NCI-H2196 treated with DMSO at 0.1 percent for 48 hours (cell line): ENCODE data around the gene SIK2.
"Not testable (repeated sequence)": the region's sequence is repeated elsewhere in the genome, so short reads cannot be mapped to it uniquely, and the experiment has no call there.

Experiments
- DNase-seq: peaks from one replicate; lab custom pipeline; 2025; ENCODE audit not compliant: unreplicated experiment; lab: John Stamatoyannopoulos, UW

Gene SIK2

DNA sequence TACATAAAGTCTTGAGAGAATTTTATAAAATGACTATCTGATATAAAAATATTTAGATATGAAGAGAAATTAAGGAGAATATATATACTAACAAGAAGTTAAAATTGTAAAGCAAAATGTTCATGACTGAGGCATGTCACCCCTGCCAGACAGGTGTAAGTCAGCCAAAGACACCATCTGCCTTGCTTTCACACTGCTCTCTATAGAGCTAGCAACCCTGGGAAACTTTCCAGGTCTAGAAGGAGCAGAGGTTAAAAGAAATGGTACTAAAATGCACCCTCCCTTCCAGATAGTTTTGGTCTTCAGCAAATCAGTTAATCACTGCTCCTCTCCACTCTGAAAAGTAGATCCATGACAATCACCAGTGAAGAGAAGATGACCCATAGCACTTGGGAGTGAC, 147.4 kb downstream of the SIK2 start:
- DNase-seq: no peak

GRCh38 chr11:111756097-111756496, 153.8 kb downstream of the SIK2 start:
- no peak for DNase-seq

GRCh38 chr11:111759376-111759775, 157.1 kb downstream of the SIK2 start:
- no peak for DNase-seq

DNA sequence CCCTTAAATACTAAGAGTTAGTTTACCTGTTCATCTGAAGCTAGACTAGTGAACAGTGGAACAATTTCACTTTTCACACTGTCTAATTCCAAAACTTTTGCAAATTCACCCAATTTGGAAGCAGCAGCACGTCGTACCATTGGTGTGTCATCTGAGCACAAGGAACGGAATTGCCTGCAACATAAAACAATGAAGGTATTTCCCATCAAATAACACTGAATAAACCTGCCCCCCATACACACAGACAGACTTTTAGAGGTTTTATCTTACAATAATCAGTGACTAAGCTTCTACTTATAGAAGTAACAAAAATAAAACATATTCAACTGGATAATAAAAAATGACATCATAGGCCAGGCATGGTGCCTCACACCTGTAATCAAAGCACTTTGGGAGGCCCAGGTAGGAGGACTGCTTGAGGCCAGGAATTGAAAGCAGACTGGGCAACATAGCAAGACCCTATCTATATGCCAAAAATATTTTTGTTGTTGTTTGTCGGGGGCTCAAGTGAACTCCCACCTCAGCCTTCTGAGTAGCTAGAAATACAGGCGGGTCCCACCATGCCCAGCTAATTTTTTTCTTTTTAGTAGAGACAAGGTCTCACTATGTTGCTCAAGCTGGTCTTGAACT, 157.6 kb downstream of the SIK2 start:
- no peak for DNase-seq

GRCh38 chr11:111761036-111761435, 158.8 kb downstream of the SIK2 start:
- DNase-seq: no peak

DNA sequence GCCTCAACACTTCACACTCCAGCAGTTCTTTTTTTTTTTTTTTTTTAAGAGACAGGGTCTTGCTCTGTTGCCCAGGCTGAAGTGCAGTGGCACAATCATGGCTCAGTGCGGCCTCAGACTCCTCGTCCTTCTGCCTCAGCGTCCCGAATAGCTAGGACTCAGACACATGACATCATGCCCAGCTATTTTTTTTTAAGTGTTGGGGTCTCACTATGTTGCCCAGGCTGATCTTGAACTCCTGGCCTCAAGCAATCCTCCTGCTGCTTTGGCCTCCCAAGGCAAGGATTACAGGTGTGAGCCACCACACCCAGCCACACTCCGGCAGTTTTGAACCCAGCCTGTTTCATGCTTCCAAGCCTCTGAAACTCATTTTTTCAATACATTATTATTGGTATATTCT, 160.3 kb downstream of the SIK2 start:
- no peak for DNase-seq

GRCh38 chr11:111762981-111763643, 160.9 kb downstream of the SIK2 start:
- no peak for DNase-seq

DNA sequence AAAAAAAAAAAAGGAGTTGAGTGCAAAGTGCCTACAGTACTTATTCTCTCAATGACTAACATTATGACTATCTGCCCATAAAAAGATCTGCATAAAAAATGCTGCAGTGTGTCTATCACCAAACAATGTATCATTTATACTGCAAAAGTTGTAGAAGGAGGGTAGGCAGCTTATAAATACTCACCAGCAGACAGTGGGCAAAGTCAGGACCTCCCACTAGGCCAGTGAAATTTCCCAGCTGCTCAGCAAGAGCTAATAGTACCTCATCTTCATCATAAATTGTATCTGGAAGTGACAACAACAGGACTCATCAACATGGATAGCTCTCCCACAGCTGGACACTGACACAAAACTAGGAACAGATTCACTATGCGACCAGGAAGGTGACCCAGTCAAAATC, 162.4 kb downstream of the SIK2 start:
- DNase-seq: no peak

DNA sequence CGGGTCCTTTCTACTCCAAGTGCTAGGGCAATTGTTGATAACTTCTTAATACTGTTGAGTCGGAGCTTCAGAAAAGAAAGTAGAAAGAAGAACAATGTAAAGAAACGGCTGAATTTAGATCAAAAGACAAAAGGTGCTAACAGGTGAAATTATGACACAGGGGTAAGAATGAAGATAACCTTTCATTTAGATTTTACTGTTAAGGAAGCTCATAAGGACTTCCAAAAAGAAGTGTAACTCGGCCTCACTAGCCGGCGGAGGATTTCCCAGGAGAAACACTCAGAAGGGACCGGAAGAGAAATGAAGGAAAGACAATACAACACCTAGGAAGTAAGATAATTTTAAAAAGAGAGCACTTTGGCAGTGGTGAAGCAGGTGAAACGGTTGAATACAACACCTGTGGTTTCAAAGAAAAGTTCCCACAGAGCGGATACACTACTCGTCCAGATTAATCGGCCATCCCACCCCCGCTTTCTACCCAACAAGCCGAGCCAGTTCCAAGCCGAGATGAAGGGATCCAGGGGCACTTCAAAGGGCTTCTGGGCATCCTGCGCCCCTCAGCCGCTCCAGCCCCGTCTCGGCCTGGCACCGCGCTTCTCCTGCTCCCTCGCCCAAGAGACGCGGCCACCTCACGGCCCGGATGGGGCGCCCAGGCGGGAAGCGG, 163.2 kb downstream of the SIK2 start:
- DNase-seq: no peak

DNA sequence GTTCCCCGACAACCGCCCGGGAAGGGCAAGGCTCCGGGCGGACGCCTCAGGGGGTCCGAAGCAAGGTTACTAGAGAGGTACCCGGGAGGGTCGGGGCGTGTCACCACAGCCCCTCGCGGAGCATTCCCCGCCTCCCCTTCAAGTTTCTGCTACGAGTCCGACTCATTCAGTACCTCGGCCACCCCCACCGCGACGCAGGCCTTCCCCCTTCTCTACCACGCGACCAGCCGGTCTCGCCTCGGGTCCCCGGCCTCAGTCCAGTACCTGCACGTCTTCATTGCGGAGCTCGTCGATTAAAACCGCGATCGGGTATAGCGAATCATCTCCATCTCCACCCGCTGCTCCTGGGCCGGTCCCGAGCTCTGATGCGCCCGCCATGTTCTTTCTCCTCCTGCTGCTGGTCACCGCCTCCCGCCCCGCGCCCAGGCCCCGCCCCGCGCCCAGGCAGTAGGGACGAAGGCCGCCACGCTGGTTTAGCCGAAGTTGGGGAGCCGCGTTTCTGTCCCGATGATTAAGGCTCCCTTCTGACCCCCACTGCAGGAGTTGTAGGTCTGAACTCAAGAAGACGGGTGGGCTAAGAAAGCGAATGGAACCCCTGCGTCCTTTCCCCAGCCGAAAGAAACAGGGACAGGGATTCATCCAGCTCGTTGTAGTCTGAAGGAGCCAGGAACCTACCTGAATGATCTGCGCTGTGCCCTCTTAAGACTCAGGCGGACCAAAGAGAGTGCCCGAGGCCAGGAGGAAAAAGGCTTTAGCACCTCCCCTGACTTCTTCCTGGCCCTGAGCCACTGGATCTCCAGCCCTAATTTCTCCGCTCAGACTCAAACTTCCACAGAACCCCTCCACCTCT, 164.0 kb downstream of the SIK2 start, which contains the start of gene PPP2R1B:
Gene PPP2R1B, minus strand, starts transcription at position 406 of the 850 bp plus-strand sequence. Its CDS starts 28 bp downstream, at position 378.
- DNase-seq: peak; percentile 59

DNA sequence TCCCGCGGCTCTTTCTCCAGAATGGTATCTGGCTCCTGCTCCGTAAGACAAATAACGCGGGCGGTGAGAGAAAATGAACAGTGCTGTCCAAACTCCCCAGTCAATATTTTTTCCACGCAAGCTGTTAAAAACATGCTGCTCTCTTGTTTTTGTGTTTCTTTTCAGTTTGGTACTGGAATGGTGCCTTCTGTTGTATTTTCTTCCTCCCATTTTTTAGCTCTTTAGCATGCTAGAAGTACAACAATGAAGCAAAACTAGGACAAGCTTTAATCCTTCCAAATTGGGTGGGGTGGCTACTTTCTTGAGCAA, 164.5 kb downstream of the SIK2 start:
- DNase-seq: no peak

GRCh38 chr11:111770581-111771134, 168.4 kb downstream of the SIK2 start:
- peak; percentile 37 for DNase-seq

DNA sequence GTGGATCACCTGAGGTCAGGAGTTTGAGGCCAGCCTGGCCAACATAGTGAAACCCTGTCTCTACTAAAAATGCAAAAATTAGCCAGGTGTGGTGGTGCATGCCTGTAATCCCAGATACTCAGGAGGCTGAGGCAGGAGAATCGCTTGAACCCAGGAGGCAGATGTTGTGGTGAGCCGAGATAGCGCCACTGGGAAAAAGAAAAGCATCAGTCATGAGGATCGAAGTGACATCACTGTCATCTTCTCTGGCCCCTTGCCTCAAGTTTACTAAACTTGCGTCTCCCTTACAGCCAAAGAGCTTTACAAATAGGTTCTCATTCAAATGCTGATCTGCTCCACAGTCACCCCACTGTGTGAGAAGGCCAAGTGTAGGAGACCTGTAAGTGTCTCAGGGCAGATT, 169.0 kb downstream of the SIK2 start:
- not testable (repeated sequence) for DNase-seq

- DNase-seq: no peak
Measured at GRCh38 chr11:111772535-111772934, 170.3 kb downstream of the SIK2 start.

- DNase-seq: no peak
Measured at GRCh38 chr11:111774955-111775710, 172.9 kb downstream of the SIK2 start.

GRCh38 chr11:111776398-111777093, 174.3 kb downstream of the SIK2 start:
- DNase-seq: no peak

DNA sequence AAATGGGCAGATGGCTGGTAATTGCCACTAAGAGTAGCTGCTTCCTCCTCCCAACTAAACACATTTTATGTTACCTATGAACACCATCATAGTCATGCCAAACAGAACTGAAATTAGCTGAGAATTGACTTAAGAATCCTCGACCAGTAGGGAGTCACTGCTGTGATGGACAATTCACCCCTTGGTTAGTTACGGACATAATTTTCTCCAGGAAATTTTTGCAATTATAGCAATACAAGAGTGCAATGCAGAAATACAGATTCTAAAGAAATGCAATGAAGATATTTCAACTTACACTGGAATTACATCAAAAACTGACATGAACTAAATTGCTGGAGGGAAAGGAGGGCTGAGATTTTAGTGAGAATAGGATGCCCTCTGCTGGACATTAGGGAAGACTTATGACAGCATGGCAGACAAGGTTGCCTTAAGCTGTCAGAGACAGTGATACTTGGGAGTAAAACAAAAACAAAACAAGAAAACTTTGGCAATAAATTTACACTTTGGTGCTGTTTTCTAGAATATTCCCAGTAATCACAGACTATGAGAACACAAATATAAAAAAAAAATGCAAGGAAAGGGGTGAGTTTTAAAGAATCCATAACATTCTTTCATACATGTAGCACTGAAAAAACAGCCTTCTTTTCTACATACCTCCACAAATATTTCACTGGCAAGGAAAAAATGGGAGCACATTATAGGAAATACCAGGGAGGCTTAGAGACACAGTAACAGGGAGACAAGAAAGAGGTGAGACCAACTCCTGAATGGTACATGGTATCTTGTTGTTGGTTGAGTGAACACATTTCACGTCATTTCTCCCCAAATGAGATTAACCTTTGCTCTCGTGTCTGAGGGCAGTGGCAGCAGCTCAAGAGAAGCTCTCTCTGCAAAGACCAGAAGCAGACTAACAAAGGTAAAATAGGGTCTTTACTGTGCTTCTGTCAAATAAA, 175.1 kb downstream of the SIK2 start:
- DNase-seq: peak; percentile 58

DNA sequence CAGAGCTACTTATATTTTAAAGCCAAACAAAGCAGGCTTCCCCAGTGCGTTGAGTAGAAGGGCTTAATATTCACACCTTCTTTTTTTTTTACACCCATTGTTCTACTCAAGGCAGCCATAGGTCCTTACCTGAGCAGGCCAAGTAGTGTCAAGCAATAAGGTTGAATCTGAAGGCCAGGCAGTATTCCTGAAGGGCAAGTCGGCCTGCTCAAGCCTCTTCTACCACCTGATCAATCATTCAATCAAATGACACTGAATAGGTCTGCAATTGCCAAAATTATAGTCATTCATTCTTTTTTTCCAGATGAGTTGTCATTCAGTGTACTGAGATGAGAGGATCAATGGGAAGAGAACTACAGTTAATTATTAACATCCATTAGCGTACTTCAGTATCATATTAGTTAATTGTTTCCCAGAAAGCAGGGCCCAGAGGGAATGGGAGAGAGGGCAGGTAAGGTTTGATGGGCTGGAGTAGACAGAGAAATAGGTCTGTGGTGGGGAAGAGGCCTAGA, 175.9 kb downstream of the SIK2 start:
- no peak for DNase-seq

- DNase-seq: no peak
Measured at GRCh38 chr11:111779118-111779517, 176.9 kb downstream of the SIK2 start.
